ENCODE results near the gene CAPN10. TPM values are rescaled to one million over a fixed set of nuclear protein-coding genes. Genes with fewer than 3 reads are reported as not detected.

The CAPN10 gene
- total and polyA plus RNA-seq, 4 donors, result 15.0 to 50.8 (median 41.8) TPM

DNA sequence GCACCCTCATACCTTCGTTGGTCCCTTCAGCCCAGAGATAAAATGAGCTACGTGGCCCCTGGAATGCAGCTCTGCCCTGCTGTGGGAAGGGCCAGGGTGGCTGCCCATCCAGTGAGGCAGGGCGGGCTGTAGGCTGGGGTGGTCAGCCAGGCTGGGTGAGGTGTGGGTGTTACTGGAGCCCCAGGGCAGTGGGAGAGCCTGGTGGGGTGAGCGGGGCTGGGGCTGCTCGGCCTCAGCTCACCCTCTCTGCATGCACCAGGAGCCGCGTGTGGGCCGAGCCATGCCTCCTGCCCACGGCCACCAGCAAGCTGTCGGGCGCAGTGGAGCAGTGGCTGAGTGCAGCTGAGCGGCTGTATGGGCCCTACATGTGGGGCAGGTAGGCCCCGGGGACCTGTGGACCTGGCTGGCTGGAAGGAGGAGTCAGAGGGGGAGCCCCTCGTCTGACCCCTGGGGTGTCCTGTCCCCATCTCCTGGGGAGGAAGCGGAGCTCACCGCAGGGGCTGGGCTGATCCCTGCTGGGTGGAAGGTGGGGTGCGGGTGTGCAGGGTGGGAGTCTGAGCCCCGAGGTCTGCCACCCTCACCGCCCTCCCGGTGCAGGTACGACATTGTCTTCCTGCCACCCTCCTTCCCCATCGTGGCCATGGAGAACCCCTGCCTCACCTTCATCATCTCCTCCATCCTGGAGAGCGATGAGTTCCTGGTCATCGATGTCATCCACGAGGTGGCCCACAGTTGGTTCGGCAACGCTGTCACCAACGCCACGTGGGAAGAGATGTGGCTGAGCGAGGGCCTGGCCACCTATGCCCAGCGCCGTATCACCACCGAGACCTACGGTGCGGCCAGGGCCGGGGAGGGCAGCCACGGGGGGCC, 12.8 kb upstream of the CAPN10 start:
- Histone ChIP-seq H3K36me3 (ENCODE audit: control insufficient read depth, insufficient read depth, low read length) (peaks cover 94% of the 10 kb centered on the region), H3K27ac (ENCODE audit: low read depth, low read length) (no peak overlapping the region), H3K27me3 (ENCODE audit: control insufficient read depth, insufficient read depth, low read length) (no peaks in the 10 kb centered on the region), H3K9me3 (ENCODE audit: control insufficient read depth, insufficient read depth, low read length) (no peaks in the 10 kb centered on the region), H3K4me1 (ENCODE audit: control insufficient read depth, insufficient read depth, low read length) (peaks cover 28% of the 10 kb centered on the region), H3K4me3 (ENCODE audit: low read depth, low read length) (no peak overlapping the region)
- no peak for DNase-seq (ENCODE audit: low read depth in 4 of 6, low spot score in 6 of 6)
- 93% methylated on average over 35 of the region's 37 CpGs for WGBS (ENCODE audit: insufficient coverage)

DNA sequence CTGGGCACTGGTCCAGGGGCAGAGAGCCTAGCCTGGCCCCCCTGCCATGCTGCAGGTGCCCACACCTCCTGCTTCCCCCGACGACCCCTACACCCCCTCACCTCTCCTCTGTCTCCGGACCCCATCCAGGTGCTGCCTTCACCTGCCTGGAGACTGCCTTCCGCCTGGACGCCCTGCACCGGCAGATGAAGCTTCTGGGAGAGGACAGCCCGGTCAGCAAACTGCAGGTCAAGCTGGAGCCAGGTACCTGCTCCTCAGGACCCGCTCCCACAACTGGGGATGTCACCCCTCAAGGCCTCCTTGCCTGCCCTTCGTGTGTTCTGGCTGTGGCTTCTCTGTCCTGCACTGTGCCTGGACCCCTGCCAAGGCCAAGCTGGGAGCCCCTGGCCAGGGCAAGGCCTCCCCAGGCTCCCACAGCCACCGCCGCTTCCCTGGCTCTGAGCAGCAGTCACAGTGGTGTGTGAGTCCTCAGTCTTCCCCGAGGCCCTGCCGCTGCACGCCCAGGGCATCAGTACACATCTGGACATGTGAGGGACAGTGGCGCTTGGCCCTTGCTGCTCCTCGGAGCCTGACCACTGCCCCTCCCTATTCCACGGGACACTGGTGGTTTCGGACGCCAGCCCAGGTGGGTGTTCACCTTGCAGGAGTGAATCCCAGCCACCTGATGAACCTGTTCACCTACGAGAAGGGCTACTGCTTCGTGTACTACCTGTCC, 12.0 kb upstream of the CAPN10 start:
- H3K27ac ChIP-seq (ENCODE audit: low read depth, low read length), result no peak overlapping the region
- H3K4me3 ChIP-seq (ENCODE audit: low read depth, low read length), result no peak overlapping the region
- no peaks in the 10 kb centered on the region for H3K27me3 ChIP-seq (ENCODE audit: control insufficient read depth, insufficient read depth, low read length)
- peaks cover 22% of the 10 kb centered on the region for H3K4me1 ChIP-seq (ENCODE audit: control insufficient read depth, insufficient read depth, low read length)
- DNase-seq (ENCODE audit: low read depth in 4 of 6, low spot score in 6 of 6), result no peak
- WGBS (ENCODE audit: insufficient coverage), result 84% methylated on average over 21 of the region's 21 CpGs
- peaks cover 100% of the 10 kb centered on the region for H3K36me3 ChIP-seq (ENCODE audit: control insufficient read depth, insufficient read depth, low read length)
- H3K9me3 ChIP-seq (ENCODE audit: control insufficient read depth, insufficient read depth, low read length), result no peaks in the 10 kb centered on the region

DNA sequence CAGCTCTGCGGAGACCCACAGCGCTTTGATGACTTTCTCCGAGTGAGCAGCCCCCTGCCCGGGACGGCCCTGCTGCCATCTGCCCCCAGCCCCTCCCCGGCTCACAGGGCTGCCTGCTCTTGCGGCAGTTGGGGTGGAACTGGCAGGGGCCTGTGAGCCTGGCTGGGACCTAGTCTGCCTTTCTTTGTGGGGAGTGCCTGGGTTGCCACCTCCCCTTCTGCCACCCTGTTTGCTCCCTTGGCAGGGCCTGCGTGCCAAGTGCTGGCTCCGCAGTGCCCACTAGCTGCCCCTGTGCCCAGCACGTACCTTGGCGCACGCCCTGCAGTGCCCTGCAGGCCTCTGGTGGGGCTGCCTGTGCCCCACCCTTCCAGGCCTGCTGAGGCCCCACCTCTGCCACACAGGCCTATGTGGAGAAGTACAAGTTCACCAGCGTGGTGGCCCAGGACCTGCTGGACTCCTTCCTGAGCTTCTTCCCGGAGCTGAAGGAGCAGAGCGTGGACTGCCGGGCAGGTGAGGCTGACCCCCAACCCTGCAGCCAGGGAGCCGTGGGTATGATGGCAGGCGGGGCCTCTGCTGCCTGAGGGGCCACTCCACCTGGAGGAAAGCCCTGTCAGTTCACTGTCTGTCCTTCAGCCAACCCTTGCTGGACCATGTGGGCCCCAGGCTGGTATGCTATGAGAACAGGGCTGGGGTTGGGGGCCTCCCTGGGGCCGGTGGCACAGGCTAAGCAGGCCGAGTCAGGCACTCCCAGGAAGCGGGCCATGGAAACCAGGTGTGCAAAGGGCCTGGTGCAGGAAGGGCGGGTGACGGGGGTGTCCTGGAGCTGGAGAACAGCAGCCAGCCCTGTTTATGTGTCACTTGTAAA, 11.2 kb upstream of the CAPN10 start:
- no peaks in the 10 kb centered on the region for H3K27me3 ChIP-seq (ENCODE audit: control insufficient read depth, insufficient read depth, low read length)
- 87% methylated on average over 23 of the region's 23 CpGs for WGBS (ENCODE audit: insufficient coverage)
- peaks cover 97% of the 10 kb centered on the region for H3K36me3 ChIP-seq (ENCODE audit: control insufficient read depth, insufficient read depth, low read length)
- H3K27ac ChIP-seq (ENCODE audit: low read depth, low read length), result no peak overlapping the region
- DNase-seq (ENCODE audit: low read depth in 4 of 6, low spot score in 6 of 6), result no peak
- H3K4me1 ChIP-seq (ENCODE audit: control insufficient read depth, insufficient read depth, low read length), result peaks cover 17% of the 10 kb centered on the region
- no peaks in the 10 kb centered on the region for H3K9me3 ChIP-seq (ENCODE audit: control insufficient read depth, insufficient read depth, low read length)
- H3K4me3 ChIP-seq (ENCODE audit: low read depth, low read length), result no peak overlapping the region

- Histone ChIP-seq H3K9me3 (ENCODE audit: control insufficient read depth, insufficient read depth, low read length) (peaks cover 2% of the 10 kb centered on the region), H3K27ac (ENCODE audit: low read depth, low read length) (no peak overlapping the region), H3K27me3 (ENCODE audit: control insufficient read depth, insufficient read depth, low read length) (no peaks in the 10 kb centered on the region), H3K4me3 (ENCODE audit: low read depth, low read length) (no peak overlapping the region), H3K36me3 (ENCODE audit: control insufficient read depth, insufficient read depth, low read length) (peaks cover 90% of the 10 kb centered on the region), H3K4me1 (ENCODE audit: control insufficient read depth, insufficient read depth, low read length) (peaks cover 10% of the 10 kb centered on the region)
- WGBS (ENCODE audit: insufficient coverage), result 74% methylated on average over 6 of the region's 6 CpGs
- DNase-seq (ENCODE audit: low read depth in 4 of 6, low spot score in 6 of 6), result no peak
Observed at GRCh38 chr2:240576036-240576435, 10.5 kb upstream of the CAPN10 start.

DNA sequence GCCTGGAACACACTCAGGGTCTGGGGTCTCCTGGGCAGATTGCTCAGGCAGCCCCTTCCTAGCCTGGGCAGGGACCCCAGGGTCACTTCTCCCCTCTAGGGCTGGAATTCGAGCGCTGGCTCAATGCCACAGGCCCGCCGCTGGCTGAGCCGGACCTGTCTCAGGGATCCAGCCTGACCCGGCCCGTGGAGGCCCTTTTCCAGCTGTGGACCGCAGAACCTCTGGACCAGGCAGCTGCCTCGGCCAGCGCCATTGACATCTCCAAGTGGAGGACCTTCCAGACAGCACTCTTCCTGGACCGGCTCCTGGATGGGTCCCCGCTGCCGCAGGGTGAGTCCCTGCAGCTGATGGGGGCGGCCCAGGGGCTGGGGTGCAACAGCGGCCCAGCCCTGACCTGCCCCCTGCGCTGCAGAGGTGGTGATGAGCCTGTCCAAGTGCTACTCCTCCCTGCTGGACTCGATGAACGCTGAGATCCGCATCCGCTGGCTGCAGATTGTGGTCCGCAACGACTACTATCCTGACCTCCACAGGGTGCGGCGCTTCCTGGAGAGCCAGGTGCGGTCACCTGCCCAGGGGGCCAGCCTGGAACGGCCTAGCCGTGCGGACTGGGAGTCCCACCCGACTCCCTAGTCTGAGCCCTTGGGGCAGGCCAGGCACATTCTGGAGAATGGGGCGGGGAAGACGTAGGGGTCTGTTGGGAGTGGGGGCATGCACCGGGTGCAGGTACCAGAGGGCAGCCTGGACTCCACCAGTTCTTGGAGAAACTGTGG, 9.9 kb upstream of the CAPN10 start:
- no peak for DNase-seq (ENCODE audit: low read depth in 4 of 6, low spot score in 6 of 6)
- H3K9me3 ChIP-seq (ENCODE audit: control insufficient read depth, insufficient read depth, low read length), result peaks cover 2% of the 10 kb centered on the region
- WGBS (ENCODE audit: insufficient coverage), result 92% methylated on average over 32 of the region's 32 CpGs
- peaks cover 4% of the 10 kb centered on the region for H3K4me1 ChIP-seq (ENCODE audit: control insufficient read depth, insufficient read depth, low read length)
- peaks cover 84% of the 10 kb centered on the region for H3K36me3 ChIP-seq (ENCODE audit: control insufficient read depth, insufficient read depth, low read length)
- H3K4me3 ChIP-seq (ENCODE audit: low read depth, low read length), result no peak overlapping the region
- H3K27me3 ChIP-seq (ENCODE audit: control insufficient read depth, insufficient read depth, low read length), result no peaks in the 10 kb centered on the region
- H3K27ac ChIP-seq (ENCODE audit: low read depth, low read length), result no peak overlapping the region

DNA sequence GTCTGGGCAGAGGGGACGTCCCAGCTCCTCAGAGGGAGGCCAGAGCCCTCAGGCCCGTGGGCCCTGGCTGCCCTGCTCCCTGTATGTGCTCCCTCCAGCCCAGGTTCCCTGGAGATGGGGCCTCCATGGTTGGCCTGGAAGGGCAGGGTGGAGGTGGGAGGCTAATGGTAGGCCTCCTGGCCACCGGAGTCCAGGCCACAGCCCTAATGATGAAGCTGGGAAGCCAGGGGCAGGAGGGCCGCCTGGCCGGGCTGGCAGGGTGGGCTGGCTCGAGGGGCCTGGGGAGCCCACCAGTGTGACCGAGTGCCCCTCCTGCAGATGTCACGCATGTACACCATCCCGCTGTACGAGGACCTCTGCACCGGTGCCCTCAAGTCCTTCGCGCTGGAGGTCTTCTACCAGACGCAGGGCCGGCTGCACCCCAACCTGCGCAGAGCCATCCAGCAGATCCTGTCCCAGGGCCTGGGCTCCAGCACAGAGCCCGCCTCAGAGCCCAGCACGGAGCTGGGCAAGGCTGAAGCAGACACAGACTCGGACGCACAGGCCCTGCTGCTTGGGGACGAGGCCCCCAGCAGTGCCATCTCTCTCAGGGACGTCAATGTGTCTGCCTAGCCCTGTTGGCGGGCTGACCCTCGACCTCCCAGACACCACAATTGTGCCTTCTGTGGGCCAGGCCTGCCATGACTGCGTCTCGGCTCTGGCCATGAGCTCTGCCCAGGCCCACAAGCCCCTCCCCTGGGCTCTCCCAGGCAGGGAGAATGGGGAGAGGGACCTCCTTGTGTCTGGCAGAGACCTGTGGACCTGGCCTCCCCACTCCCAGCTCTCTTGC, 9.0 kb upstream of the CAPN10 start:
- Histone ChIP-seq H3K27ac (ENCODE audit: low read depth, low read length) (no peak overlapping the region), H3K9me3 (ENCODE audit: control insufficient read depth, insufficient read depth, low read length) (peaks cover 2% of the 10 kb centered on the region), H3K4me3 (ENCODE audit: low read depth, low read length) (no peak overlapping the region), H3K36me3 (ENCODE audit: control insufficient read depth, insufficient read depth, low read length) (peaks cover 80% of the 10 kb centered on the region), H3K4me1 (ENCODE audit: control insufficient read depth, insufficient read depth, low read length) (peaks cover 3% of the 10 kb centered on the region), H3K27me3 (ENCODE audit: control insufficient read depth, insufficient read depth, low read length) (no peaks in the 10 kb centered on the region)
- DNase-seq (ENCODE audit: low read depth in 4 of 6, low spot score in 6 of 6), result no peak
- 91% methylated on average over 25 of the region's 26 CpGs for WGBS (ENCODE audit: insufficient coverage)

GRCh38 chr2:240578110-240578450, 8.5 kb upstream of the CAPN10 start:
- Histone ChIP-seq H3K36me3 (ENCODE audit: control insufficient read depth, insufficient read depth, low read length) (peaks cover 74% of the 10 kb centered on the region), H3K9me3 (ENCODE audit: control insufficient read depth, insufficient read depth, low read length) (peaks cover 2% of the 10 kb centered on the region), H3K4me3 (ENCODE audit: low read depth, low read length) (no peak overlapping the region), H3K27me3 (ENCODE audit: control insufficient read depth, insufficient read depth, low read length) (no peaks in the 10 kb centered on the region), H3K27ac (ENCODE audit: low read depth, low read length) (no peak overlapping the region), H3K4me1 (ENCODE audit: control insufficient read depth, insufficient read depth, low read length) (peaks cover 3% of the 10 kb centered on the region)
- no peak for DNase-seq (ENCODE audit: low read depth in 4 of 6, low spot score in 6 of 6)
- WGBS (ENCODE audit: insufficient coverage), result 90% methylated on average over 9 of the region's 9 CpGs

- no peak for DNase-seq (ENCODE audit: low read depth in 4 of 6, low spot score in 6 of 6)
- Histone ChIP-seq H3K4me3 (ENCODE audit: low read depth, low read length) (no peak overlapping the region), H3K36me3 (ENCODE audit: control insufficient read depth, insufficient read depth, low read length) (peaks cover 70% of the 10 kb centered on the region), H3K4me1 (ENCODE audit: control insufficient read depth, insufficient read depth, low read length) (peaks cover 3% of the 10 kb centered on the region), H3K27me3 (ENCODE audit: control insufficient read depth, insufficient read depth, low read length) (no peaks in the 10 kb centered on the region), H3K9me3 (ENCODE audit: control insufficient read depth, insufficient read depth, low read length) (peaks cover 2% of the 10 kb centered on the region), H3K27ac (ENCODE audit: low read depth, low read length) (no peak overlapping the region)
- 94% methylated on average over 7 of the region's 8 CpGs for WGBS (ENCODE audit: insufficient coverage)
Observed at GRCh38 chr2:240578488-240578887, 8.0 kb upstream of the CAPN10 start.

Measured in spinal cord (tissue), 10 donors.